Measurements from ENCODE around the gene POLR3H. TPM values are rescaled to one million over a fixed set of nuclear protein-coding genes. Genes with fewer than 3 reads are reported as not detected.
"Not testable (repeated sequence)": the region's sequence is repeated elsewhere in the genome, so short reads cannot be mapped to it uniquely, and the experiment has no call there.

POLR3H gene
- total RNA-seq, 1 experiment from 2014 or later, result 92.1 TPM

DNA sequence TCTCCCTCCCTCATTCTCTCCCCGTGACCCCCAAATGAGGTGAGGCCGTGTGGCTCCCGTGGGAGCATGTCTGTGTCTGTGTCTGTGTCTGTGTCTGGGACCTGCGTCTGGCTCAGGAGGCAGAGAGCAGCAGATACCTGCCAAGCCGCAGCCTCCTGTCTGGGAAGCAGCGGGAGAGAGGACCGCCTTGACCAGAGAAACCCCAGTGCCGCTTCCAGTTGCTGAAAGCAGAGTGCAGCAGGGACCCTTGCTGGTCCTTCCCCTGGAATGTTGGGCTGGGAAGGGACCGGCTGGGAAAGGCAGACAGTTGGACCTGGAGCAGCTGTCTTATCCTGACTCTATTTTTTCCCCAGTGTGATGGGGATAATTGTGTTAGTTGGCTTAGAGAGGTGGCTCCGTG is 17.1 kb upstream of the POLR3H start:
- no peaks in the 10 kb centered on the region for H3K9me3 ChIP-seq (ENCODE audit: low read depth, low read length, poor library complexity, severe bottlenecking)
- intact Hi-C loops (cut with micrococcal nuclease; ENCODE audit: unreplicated experiment), result no loop called here
- BruUV-seq (replicated peaks), result no TSS peak
- H3K27ac ChIP-seq (ENCODE audit: low read depth, low read length, poor library complexity, severe bottlenecking), result peak overlapping the region; percentile 35
- CTCF ChIA-PET, result interaction anchor here (1.0 kb wide), 1 partner anchor 28 kb away, joined by 4 read pairs; the partner anchor contains the start of gene PMM1
- no peaks in the 10 kb centered on the region for H3K36me3 ChIP-seq (ENCODE audit: insufficient read depth, low read length, poor library complexity, severe bottlenecking)
- no peak overlapping the region for H3K4me3 ChIP-seq (ENCODE audit: low read depth, low read length, poor library complexity, severe bottlenecking)
- DNase-seq (ENCODE audit: low spot score), result no peak
- no peak for TF ChIP-seq EZH2 (IDR thresholded peaks at IDR 0.05; ENCODE audit: borderline replicate concordance, low read depth, low read length, poor library complexity, severe bottlenecking)
- TF ChIP-seq, protein P1, sequence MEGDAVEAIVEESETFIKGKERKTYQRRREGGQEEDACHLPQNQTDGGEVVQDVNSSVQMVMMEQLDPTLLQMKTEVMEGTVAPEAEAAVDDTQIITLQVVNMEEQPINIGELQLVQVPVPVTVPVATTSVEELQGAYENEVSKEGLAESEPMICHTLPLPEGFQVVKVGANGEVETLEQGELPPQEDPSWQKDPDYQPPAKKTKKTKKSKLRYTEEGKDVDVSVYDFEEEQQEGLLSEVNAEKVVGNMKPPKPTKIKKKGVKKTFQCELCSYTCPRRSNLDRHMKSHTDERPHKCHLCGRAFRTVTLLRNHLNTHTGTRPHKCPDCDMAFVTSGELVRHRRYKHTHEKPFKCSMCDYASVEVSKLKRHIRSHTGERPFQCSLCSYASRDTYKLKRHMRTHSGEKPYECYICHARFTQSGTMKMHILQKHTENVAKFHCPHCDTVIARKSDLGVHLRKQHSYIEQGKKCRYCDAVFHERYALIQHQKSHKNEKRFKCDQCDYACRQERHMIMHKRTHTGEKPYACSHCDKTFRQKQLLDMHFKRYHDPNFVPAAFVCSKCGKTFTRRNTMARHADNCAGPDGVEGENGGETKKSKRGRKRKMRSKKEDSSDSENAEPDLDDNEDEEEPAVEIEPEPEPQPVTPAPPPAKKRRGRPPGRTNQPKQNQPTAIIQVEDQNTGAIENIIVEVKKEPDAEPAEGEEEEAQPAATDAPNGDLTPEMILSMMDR (conservative IDR thresholded peaks at IDR 0.05; ENCODE audit: low read depth, low read length), result no peak
- no peaks in the 10 kb centered on the region for H3K27me3 ChIP-seq (replicated peaks; ENCODE audit: insufficient read depth, low read depth, low read length, poor library complexity)
- POLR2A ChIA-PET (ENCODE audit: low non-redundant PET), result no interaction called here
- H3K4me1 ChIP-seq (ENCODE audit: insufficient read depth, low read length, poor library complexity, severe bottlenecking), result peaks cover 29% of the 10 kb centered on the region

DNA sequence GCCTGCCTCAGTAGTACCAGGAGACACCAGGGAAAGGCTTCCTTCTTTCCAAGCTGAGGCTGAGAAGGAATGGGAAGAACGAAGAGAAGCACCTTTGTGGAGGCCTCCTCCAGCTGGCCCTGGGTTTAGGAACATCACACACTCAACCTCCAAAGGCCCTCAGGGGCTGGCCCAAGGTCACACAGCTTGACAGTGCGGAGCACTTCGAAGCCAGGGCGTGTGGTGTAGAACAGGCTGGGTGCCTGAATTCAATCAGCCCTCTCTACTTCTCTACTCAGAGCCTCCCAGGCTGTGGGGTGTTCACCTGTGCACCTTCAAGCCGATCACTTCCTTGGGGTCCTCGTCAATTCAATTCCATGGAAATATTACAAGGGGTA is 15.8 kb upstream of the POLR3H start:
- Histone ChIP-seq H3K27ac (ENCODE audit: low read depth, low read length, poor library complexity, severe bottlenecking) (no peak overlapping the region), H3K27me3 (replicated peaks; ENCODE audit: insufficient read depth, low read depth, low read length, poor library complexity) (no peaks in the 10 kb centered on the region), H3K4me1 (ENCODE audit: insufficient read depth, low read length, poor library complexity, severe bottlenecking) (peaks cover 26% of the 10 kb centered on the region), H3K9me3 (ENCODE audit: low read depth, low read length, poor library complexity, severe bottlenecking) (no peaks in the 10 kb centered on the region), H3K4me3 (ENCODE audit: low read depth, low read length, poor library complexity, severe bottlenecking) (no peak overlapping the region), H3K36me3 (ENCODE audit: insufficient read depth, low read length, poor library complexity, severe bottlenecking) (no peaks in the 10 kb centered on the region)
- no TSS peak for BruUV-seq (replicated peaks)
- no peak for DNase-seq (ENCODE audit: low spot score)
- intact Hi-C loops (cut with micrococcal nuclease; ENCODE audit: unreplicated experiment), result no loop called here
- ChIA-PET POLR2A (ENCODE audit: low non-redundant PET) (no interaction called here), CTCF (no interaction called here)
- TF ChIP-seq, protein P1 (conservative IDR thresholded peaks at IDR 0.05; ENCODE audit: low read depth, low read length), result no peak
- no peak for TF ChIP-seq EZH2 (IDR thresholded peaks at IDR 0.05; ENCODE audit: borderline replicate concordance, low read depth, low read length, poor library complexity, severe bottlenecking)

DNA sequence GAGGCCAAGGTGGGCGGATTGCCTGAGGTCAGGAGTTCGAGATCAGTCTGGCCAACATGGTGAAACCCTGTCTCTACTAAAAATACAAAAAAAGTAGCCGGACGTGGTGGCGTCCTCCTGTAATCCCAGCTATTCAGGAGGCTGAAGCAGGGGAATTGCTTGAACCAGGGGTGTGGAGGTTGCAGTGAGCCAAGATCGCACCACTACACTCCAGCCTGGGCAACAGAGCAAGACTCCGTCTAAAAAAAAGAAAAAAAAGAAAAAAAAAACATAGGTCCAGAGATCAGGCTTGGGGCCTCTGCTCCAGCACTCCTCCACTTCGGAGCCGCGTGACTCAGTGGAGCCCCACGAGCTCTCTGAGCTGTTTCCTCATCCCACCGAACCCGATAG is 14.0 kb upstream of the POLR3H start:
- peaks cover 26% of the 10 kb centered on the region for H3K4me1 ChIP-seq (ENCODE audit: insufficient read depth, low read length, poor library complexity, severe bottlenecking)
- H3K36me3 ChIP-seq (ENCODE audit: insufficient read depth, low read length, poor library complexity, severe bottlenecking); H3K27ac ChIP-seq (ENCODE audit: low read depth, low read length, poor library complexity, severe bottlenecking); H3K27me3 ChIP-seq (replicated peaks; ENCODE audit: insufficient read depth, low read depth, low read length, poor library complexity); BruUV-seq (replicated peaks); POLR2A ChIA-PET (ENCODE audit: low non-redundant PET); DNase-seq (ENCODE audit: low spot score); CTCF ChIA-PET; H3K9me3 ChIP-seq (ENCODE audit: low read depth, low read length, poor library complexity, severe bottlenecking); intact Hi-C loops (cut with micrococcal nuclease; ENCODE audit: unreplicated experiment); H3K4me3 ChIP-seq (ENCODE audit: low read depth, low read length, poor library complexity, severe bottlenecking): not testable (repeated sequence)

DNA sequence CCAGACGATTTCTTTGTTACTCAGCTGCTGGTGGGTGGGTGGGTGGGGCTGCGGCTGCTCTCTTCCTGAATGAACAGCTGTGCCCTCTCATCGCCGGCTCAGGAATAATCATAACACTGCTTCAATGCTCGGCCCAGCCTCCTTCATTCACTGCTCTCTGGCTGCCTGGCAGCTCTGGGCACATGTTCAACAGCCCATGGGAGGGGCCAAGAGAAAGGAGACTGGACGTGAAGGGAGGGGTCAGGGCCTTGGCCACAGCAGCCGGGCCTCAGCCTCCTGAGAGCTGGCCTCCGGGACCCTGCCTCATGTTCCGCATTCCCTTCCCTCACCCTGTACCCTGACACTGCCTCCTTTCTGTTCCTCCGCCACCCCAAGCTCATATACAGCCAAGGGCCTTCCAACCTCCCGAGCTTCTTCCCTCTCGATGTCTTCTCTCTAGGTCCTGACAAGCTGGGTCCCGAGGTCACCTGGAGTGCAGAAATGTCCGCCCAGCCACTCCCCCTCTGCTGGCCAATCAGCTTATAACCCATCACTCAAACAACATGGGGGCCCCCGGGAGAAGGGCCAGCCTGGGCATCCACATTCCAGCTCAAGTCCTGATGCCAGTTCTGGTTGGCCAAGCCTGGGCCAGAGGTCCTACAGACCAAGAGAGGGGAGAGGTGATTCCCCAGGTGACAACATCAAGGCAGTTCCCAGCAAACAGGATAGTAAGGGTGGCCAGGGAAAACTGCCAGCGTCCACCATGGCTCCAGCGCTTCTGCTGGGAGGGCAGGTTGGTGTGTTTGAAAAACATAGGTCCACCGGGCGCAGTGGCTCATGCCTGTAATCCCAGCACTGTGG is 13.4 kb upstream of the POLR3H start:
- no peaks in the 10 kb centered on the region for H3K27me3 ChIP-seq (replicated peaks; ENCODE audit: insufficient read depth, low read depth, low read length, poor library complexity)
- ChIA-PET CTCF (no interaction called here), POLR2A (ENCODE audit: low non-redundant PET) (no interaction called here)
- peak; percentile 72 for DNase-seq (ENCODE audit: low spot score)
- H3K36me3 ChIP-seq (ENCODE audit: insufficient read depth, low read length, poor library complexity, severe bottlenecking), result no peaks in the 10 kb centered on the region
- H3K4me1 ChIP-seq (ENCODE audit: insufficient read depth, low read length, poor library complexity, severe bottlenecking), result peaks cover 26% of the 10 kb centered on the region
- TF ChIP-seq, protein P1 (conservative IDR thresholded peaks at IDR 0.05; ENCODE audit: low read depth, low read length), result no peak
- no peak for TF ChIP-seq EZH2 (IDR thresholded peaks at IDR 0.05; ENCODE audit: borderline replicate concordance, low read depth, low read length, poor library complexity, severe bottlenecking)
- no peaks in the 10 kb centered on the region for H3K9me3 ChIP-seq (ENCODE audit: low read depth, low read length, poor library complexity, severe bottlenecking)
- no peak overlapping the region for H3K4me3 ChIP-seq (ENCODE audit: low read depth, low read length, poor library complexity, severe bottlenecking)
- BruUV-seq (replicated peaks), result no TSS peak
- intact Hi-C loops (cut with micrococcal nuclease; ENCODE audit: unreplicated experiment), result no loop called here
- H3K27ac ChIP-seq (ENCODE audit: low read depth, low read length, poor library complexity, severe bottlenecking), result peak overlapping the region; percentile 58

Data from A673 (cell line).